KG1 (cell line): ENCODE data around the gene RABL6.
A peak's percentile ranks its signal among the peaks of the same experiment; 100 is the strongest.
"Not testable (repeated sequence)": the region's sequence is repeated elsewhere in the genome, so short reads cannot be mapped to it uniquely, and the experiment has no call there.

Source experiments
- DNase-seq: peaks from one replicate; lab custom pipeline; 2025; lab: John Stamatoyannopoulos, UW

RABL6 gene

GRCh38 chr9:136882109-136882946 is 74.6 kb downstream of the RABL6 start:
- DNase-seq, result no peak

- DNase-seq, result not testable (repeated sequence)
Observed at GRCh38 chr9:136882947-136883283, 75.2 kb downstream of the RABL6 start.

GRCh38 chr9:136883670-136884069 is 75.9 kb downstream of the RABL6 start:
- not testable (repeated sequence) for DNase-seq

- DNase-seq, result peak; percentile 94
Observed at GRCh38 chr9:136885950-136886578, 78.3 kb downstream of the RABL6 start, which contains the start of gene TRAF2. Gene TRAF2, plus strand, starts transcription at chr9:136886516. Its CDS starts 12,225 bp downstream, at chr9:136898741.

- DNase-seq, result no peak
Observed at GRCh38 chr9:136886610-136887597, 79.2 kb downstream of the RABL6 start.

- DNase-seq, result no peak
Observed at GRCh38 chr9:136888454-136888853, 80.7 kb downstream of the RABL6 start.

- DNase-seq, result no peak
Observed at GRCh38 chr9:136889858-136890257, 82.1 kb downstream of the RABL6 start.

GRCh38 chr9:136890661-136891060 is 82.9 kb downstream of the RABL6 start:
- DNase-seq, result no peak
